Activated naive CD4-positive, alpha-beta T cell treated with anti-CD3 and anti-CD28 coated beads, Interleukin-2, amount 50 U/mL, for 16 hours (primary cell): ENCODE measurements around the gene DCLRE1B.

Experiments
- DNase-seq: peaks from one replicate; pipeline ENCODE4 v3.0.0-alpha.2; 2020

Gene DCLRE1B

GRCh38 chr1:113904674-113905434 lies at the start of gene DCLRE1B, which contains the start of gene AP4B1:
Gene DCLRE1B (plus strand): TSS chr1:113905326. CDS start chr1:113905587, 261 bp downstream.
Gene AP4B1 (minus strand): TSS chr1:113904799. CDS start chr1:113904717, 82 bp downstream.
- DNase-seq = peak; percentile 96

DNA sequence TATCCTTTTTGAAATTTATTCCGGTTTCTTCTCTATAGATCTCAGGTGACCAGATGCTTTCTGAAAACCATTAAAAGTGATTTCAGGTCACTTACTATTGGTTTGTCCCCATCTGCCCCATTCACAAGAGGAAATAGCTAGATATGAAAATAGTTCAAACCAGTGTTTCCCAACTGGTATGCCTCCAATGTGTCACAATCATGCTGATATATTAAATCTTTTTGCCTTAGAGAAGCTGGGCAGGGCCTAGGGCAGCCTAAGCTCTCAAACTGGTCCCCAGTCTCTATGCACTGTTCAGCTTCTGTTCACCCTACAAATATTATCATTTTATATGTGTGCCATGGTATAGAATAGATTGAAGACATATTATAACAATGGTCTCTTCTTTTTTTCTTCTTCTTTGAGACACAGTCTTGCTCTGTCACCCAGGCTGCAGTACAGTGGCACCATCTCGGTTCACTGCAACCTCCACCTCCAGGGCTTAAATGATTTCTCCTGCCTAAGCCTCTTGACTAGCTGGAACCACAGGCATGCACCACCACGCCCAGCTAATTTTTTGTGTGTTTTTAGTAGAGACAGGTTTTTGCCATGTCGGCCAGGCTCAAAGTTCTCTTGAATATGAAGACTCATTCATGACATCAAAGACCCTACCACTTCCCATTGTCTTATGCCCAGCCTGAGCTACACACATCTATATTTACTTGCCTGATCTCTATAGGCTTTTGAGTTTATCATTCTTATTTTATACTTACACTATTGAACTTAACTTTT lies 49.3 kb upstream of the DCLRE1B start:
- DNase-seq = no peak

GRCh38 chr1:113856401-113856790 lies 48.7 kb upstream of the DCLRE1B start:
- DNase-seq = no peak

GRCh38 chr1:113857776-113858175 lies 47.4 kb upstream of the DCLRE1B start:
- no peak for DNase-seq

GRCh38 chr1:113858418-113858817 lies 46.7 kb upstream of the DCLRE1B start:
- DNase-seq = no peak

GRCh38 chr1:113858982-113859381 lies 46.1 kb upstream of the DCLRE1B start:
- no peak for DNase-seq

GRCh38 chr1:113859478-113860175 lies 45.5 kb upstream of the DCLRE1B start:
- no peak for DNase-seq

DNA sequence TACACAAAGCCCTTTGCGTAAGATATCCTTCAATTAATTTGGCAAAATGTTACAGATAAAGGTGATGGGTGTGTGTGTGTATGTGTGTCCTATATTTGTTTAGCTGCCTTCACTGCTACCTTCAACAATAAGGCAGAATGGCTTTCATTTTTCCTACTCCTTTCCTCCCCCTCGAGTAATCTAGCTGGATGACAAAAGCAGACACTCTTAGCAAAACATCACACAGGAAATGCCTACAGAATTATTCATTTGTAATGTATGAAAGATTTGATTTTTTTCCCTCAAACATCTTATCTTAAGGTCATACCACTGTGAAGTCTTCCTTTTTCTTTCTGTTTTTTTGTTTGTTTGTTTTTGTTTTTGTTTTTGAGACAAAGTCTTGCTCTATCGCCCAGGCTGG lies 44.2 kb upstream of the DCLRE1B start:
- DNase-seq = no peak

GRCh38 chr1:113861641-113862040 lies 43.5 kb upstream of the DCLRE1B start:
- no peak for DNase-seq

DNA sequence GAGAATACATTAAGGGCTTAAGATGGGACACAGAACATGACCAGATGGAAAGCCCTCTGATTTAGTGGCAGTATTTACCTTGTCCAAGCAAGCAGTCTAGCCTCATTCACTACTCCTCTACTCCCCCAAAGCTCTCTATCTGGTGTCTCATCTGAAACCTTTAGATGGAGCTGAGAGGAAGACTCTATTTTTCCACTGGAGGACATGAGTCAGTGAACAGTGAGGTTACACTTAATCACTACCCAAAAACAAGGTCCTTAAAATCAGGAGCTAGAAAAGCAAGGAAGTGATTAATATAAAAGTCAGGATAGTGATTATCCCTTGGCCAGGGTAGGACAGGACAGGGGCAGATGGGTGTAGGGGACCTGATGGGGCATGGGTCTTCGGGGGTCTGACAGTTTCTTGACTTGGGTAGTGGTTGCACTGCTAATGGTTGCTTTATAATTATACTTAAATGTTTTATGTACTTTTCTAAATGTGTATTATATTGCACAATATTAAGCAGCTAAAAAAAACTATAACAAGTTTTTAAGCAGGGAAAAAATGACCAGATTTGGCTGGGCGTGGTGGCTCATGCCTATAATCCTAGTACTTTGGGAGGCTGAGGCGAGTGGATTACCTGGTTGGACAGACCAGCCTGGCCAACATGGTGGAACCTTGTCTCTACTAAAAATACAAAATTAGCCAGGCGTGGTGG lies 36.6 kb upstream of the DCLRE1B start:
- DNase-seq = no peak

GRCh38 chr1:113870778-113871177 lies 34.3 kb upstream of the DCLRE1B start:
- DNase-seq = no peak

GRCh38 chr1:113871597-113872113 lies 33.5 kb upstream of the DCLRE1B start, which contains the start of gene PTPN22:
Gene PTPN22 (minus strand): TSS chr1:113871712.
- peak; percentile 79 for DNase-seq

DNA sequence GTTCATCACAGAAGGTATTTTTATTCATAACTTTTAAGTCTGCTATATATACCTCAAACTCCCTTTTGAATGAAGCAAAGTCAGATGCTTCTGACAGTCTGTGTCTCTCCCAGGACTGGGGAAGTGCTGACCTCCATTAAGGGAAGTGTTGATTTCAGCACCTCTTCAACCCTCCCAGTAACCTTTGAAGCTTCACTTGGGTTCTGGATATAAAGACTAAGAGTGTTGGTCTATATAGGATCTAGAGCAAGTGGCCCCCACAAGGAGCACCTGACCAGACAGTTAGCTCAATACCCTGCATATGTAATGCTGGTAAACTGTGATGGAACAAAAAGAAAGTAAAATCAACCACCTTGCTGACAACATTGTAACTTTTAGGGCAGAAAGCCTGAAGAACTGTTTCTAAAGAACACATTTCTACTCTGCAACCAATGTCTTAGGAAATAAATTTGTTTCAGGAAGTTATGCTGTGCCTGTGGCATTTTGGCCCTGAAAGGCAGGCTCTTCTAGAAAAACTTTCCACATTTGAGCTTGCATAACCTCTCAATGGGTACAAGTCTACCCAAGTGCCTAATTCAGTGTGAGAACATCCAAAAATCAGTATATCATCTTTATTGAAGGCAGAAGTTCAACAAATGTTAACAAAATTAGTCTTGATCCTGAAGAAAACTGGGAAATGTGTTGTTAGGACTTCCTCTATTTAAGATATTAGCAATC lies 32.7 kb upstream of the DCLRE1B start:
- DNase-seq = no peak

DNA sequence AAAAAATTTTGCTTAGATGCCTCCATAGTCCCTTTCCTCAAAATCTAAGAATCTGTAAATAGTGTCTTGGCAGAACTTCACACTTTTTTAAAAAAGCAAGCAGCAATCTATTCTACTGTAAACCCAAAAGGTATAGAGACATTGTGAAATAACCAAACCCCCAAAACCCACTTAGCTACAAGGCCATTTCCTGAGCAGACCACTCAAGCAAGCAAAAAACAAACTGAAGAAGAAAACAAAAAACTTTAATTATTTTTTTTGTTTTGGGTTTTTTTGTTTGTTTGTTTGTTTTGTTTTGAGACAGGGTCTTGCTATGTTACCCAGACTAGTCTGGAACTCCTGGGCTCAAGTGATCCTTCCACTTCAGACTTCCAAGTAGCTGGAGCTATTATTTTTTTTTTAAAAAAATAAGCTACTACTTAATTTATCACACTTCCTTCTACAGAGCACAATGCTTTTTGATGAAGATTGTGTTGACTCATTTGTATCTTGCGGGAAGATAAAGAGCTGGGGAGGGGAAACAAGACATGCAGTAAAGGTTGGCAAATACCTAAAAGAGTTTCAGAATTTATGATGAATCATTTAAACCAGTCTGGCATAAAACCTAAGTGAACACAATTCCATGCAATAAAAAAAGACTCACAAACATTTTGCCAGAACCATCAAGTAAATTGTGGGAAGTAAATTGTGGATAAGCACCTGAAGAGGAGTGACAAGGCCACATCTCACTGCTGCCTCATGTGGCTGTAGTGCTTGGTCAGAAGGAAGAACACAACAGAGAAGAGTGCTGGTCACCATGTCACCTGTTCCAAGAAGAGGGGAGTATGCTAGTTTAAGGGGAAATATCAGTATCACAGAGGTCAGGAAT lies 30.9 kb upstream of the DCLRE1B start:
- DNase-seq = no peak

GRCh38 chr1:113875714-113876113 lies 29.4 kb upstream of the DCLRE1B start:
- no peak for DNase-seq

- no peak for DNase-seq
Observed at GRCh38 chr1:113876176-113876575, 28.9 kb upstream of the DCLRE1B start.

- DNase-seq = no peak
Observed at GRCh38 chr1:113879739-113880038, 25.4 kb upstream of the DCLRE1B start.

DNA sequence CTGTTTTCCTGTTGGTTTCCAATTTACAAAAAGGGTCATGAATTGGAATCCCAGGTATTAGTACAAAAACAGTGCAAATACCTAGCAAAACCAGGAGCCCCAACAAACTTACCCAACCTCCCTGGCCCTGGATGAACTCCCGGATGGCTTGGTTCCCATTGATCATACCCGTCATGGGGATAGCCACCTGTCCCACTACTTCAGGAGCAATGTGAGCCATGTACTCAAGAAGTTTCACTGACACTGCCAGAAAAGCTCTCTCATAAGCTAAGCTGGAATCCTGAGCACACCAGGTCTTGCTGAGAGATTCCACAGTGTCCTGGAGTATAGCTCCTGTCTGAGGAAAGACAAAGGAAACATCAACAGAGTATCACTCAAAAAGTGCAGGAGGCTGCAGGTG lies 23.5 kb upstream of the DCLRE1B start:
- no peak for DNase-seq

GRCh38 chr1:113886417-113887401 lies 18.4 kb upstream of the DCLRE1B start:
- no peak for DNase-seq
